HepG2 (cell line): ENCODE results near the gene RWDD2A. TPM values are rescaled to one million over a fixed set of nuclear protein-coding genes. Genes with fewer than 3 reads are reported as not detected.

Experiments
- CC2D1A ChIP-seq: sonication (generic); formaldehyde crosslinking; IDR thresholded peaks from 2 replicates; pipeline ENCODE4 v1.8.1; 2023; ENCODE audit warnings: mild to moderate bottlenecking, missing genetic modification reagents
- HOXA5 ChIP-seq: sonication (generic); formaldehyde crosslinking; IDR thresholded peaks from 2 replicates; pipeline ENCODE4 v1.4.0; 2020; ENCODE audit warnings: missing genetic modification reagents
- JDP2 ChIP-seq: sonication (generic); formaldehyde crosslinking; IDR thresholded peaks from 2 replicates; pipeline ENCODE4 v1.8.1; 2022; ENCODE audit warnings: missing genetic modification reagents, borderline replicate concordance
- MED13 ChIP-seq: sonication (generic); formaldehyde crosslinking; IDR thresholded peaks from 2 replicates; pipeline ENCODE4 v1.5.0; 2020; ENCODE audit warnings: missing genetic modification reagents
- PLRG1 ChIP-seq: fragments of 450-650 bp; conservative IDR thresholded peaks from 2 replicates; pipeline ENCODE4 v1.6.1; 2016
- RFX1 ChIP-seq: fragments of 450-650 bp; IDR thresholded peaks from 2 replicates; pipeline ENCODE4 v1.6.1; 2017
- RFX5 ChIP-seq: IDR thresholded peaks from 2 replicates; pipeline ENCODE4 v1.6.1; 2011; ENCODE audit warnings: low read depth, low read length, improper control_type of control experiment
- TAF15 ChIP-seq: fragments of 200-400 bp; formaldehyde crosslinking; IDR thresholded peaks from one replicate; pipeline ENCODE4 v1.6.1; 2018; ENCODE audit warnings: mild to moderate bottlenecking, low read depth, low read length; ENCODE audit not compliant: poor library complexity, severe bottlenecking
- ZFAT ChIP-seq: sonication (generic); formaldehyde crosslinking; conservative IDR thresholded peaks from 2 replicates; pipeline ENCODE4 v1.8.1; 2023; ENCODE audit warnings: missing genetic modification reagents, inconsistent platforms
- ZNF564 ChIP-seq: sonication (generic); formaldehyde crosslinking; IDR thresholded peaks from 2 replicates; pipeline ENCODE4 v1.8.1; 2023; ENCODE audit warnings: mild to moderate bottlenecking, missing genetic modification reagents
- ZNF605 ChIP-seq: sonication (generic); formaldehyde crosslinking; IDR thresholded peaks from 2 replicates; pipeline ENCODE4 v1.8.0; 2022; ENCODE audit warnings: mild to moderate bottlenecking, missing genetic modification reagents
- ZNF773 ChIP-seq: sonication (generic); formaldehyde crosslinking; IDR thresholded peaks from 2 replicates; pipeline ENCODE4 v1.4.0; 2020; ENCODE audit warnings: missing genetic modification reagents, borderline replicate concordance
- ZNF776 ChIP-seq: sonication (generic); formaldehyde crosslinking; IDR thresholded peaks from 2 replicates; pipeline ENCODE4 v1.4.0; 2020; ENCODE audit warnings: mild to moderate bottlenecking, missing genetic modification reagents
- ZNF781 ChIP-seq: sonication (generic); formaldehyde crosslinking; IDR thresholded peaks from 2 replicates; pipeline ENCODE4 v1.5.1; 2020; ENCODE audit warnings: borderline replicate concordance, mild to moderate bottlenecking, missing genetic modification reagents; ENCODE audit errors: not compliant biosample characterization
- polyA plus RNA-seq, 8 experiments: library from polyadenylated mRNA; depleted of rRNA in 3 of 8; stranded (reverse) in 7 of 8; unstranded in 1 of 8; fragments of >200 nt; fragmentation: Illumina TruSeq in 4 of 8; extraction: Trizol in 4 of 8; gene quantifications; 2 replicates each; pipeline versions ENCODE4 v1.2.1 to v1.2.3, GENCODE V29; 2011 to 2016; ENCODE audit warnings: low read depth in 4 of 8, missing spikeins in 1 of 8, mixed read lengths in 1 of 8; ENCODE audit not compliant: insufficient read depth in 1 of 8
- total RNA-seq, 5 experiments: library from RNA; depleted of rRNA; stranded (reverse); fragments of >200 nt; fragmentation: Illumina TruSeq; extraction: Trizol; gene quantifications; 2 replicates each; pipeline ENCODE4 v1.2.3, GENCODE V29; 2016; ENCODE audit warnings: low read depth in 1 of 5
- TF ChIP-seq, protein P1 (sequence below): IDR thresholded peaks from 2 replicates; pipeline ENCODE4 v1.6.1; 2016; ENCODE audit warnings: missing biosample characterization, missing genetic modification reagents, low read depth
- TF ChIP-seq, protein P2 (sequence below): sonication (generic); formaldehyde crosslinking; IDR thresholded peaks from 2 replicates; pipeline ENCODE4 v1.5.1; 2020; ENCODE audit warnings: missing genetic modification reagents, mild to moderate bottlenecking, borderline replicate concordance
- TF ChIP-seq, protein P3 (sequence below): sonication (generic); formaldehyde crosslinking; IDR thresholded peaks from 2 replicates; pipeline ENCODE4 v1.4.0; 2020; ENCODE audit warnings: mild to moderate bottlenecking, missing genetic modification reagents
- TF ChIP-seq, protein P4 (sequence below): sonication (generic); formaldehyde crosslinking; IDR thresholded peaks from 2 replicates; pipeline ENCODE4 v1.5.0; 2020; ENCODE audit warnings: missing genetic modification reagents
- TF ChIP-seq, protein P5 (sequence below): sonication (generic); formaldehyde crosslinking; IDR thresholded peaks from 2 replicates; pipeline ENCODE4 v1.5.0; 2020; ENCODE audit warnings: mild to moderate bottlenecking, missing genetic modification reagents

RWDD2A gene
- total and polyA plus RNA-seq, 2 of the 13 experiments (the other 11 are each of a cell fraction or from before 2014, with no cell fraction given) = 5.3 to 8.1 TPM

DNA sequence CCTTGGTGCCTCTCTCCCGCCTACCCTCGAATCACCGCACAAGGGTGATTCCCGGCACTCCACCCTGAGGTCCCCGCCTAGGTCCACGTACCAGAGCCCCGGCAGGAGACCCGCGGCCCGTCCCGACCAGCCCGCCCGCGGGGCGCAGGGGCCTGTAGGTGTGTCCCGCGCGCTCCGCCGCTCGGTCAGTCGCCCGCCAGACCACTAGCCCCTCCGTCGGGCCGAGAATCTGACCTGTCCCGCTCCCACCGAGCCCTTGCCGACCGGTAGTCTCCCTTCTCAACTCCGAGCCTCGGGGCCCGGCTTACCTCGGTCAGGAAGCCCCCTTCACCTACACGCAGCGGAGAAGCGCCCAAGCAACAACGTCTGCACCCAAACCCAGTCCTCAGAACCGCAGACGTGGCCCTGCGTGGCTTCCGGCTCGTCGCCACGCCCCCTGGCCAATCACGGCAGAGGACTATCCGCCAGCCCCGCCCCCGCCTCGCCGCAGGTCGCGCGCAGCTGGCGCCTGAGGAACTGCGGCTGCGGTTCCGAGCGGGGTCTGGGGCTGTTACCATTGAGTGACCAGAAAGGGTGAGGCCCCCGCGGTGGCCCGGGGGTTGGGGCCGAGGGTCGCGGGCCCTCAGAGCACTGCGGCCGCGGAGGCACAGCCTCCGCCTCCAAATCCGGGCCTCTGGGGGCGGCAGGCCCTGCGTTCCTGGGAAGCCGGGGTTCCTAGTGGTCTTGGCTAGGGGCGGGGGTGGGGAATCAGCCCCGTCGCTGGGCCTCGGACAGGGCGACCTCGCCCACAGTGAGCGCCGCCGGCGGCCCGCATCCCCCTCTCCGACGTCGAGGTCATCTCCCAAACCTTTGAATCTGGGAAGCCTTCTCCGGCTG is at the start of gene RWDD2A, which contains the start of gene PGM3 (continued):
- TF ChIP-seq, protein P1, sequence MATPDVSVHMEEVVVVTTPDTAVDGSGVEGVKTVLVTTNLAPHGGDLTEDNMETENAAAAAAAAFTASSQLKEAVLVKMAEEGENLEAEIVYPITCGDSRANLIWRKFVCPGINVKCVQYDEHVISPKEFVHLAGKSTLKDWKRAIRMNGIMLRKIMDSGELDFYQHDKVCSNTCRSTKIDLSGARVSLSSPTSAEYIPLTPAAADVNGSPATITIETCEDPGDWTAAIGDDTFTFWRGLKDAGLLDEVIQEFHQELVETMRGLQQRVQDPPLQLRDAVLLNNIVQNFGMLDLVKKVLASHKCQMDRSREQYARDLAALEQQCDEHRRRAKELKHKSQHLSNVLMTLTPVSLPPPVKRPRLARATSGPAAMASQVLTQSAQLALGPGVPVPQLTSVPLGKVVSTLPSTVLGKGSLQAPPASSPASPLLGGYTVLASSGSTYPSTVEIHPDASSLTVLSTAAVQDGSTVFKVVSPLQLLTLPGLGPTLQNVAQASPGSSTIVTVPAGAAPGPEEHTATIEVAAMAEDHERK = peak; percentile 44
- TF ChIP-seq ZNF781 (CRISPR knock-in tag) (no peak), JDP2 (no peak), RFX1 (no peak), ZFAT (CRISPR knock-in tag) (no peak), HOXA5 (peak; percentile 83), PLRG1 (no peak), ZNF776 (CRISPR knock-in tag) (peak; percentile 45; the same call in 1 of the 2 replicates), ZNF605 (CRISPR knock-in tag) (0 out of 2 replicates have a peak, but pooled peaks have one; percentile 53), TAF15 (no peak), ZNF773 (CRISPR knock-in tag) (no peak), RFX5 (no peak), CC2D1A (no peak), ZNF564 (CRISPR knock-in tag) (no peak), MED13 (CRISPR knock-in tag) (0 out of 2 replicates have a peak, but pooled peaks have one; percentile 32)
- TF ChIP-seq, protein P2, sequence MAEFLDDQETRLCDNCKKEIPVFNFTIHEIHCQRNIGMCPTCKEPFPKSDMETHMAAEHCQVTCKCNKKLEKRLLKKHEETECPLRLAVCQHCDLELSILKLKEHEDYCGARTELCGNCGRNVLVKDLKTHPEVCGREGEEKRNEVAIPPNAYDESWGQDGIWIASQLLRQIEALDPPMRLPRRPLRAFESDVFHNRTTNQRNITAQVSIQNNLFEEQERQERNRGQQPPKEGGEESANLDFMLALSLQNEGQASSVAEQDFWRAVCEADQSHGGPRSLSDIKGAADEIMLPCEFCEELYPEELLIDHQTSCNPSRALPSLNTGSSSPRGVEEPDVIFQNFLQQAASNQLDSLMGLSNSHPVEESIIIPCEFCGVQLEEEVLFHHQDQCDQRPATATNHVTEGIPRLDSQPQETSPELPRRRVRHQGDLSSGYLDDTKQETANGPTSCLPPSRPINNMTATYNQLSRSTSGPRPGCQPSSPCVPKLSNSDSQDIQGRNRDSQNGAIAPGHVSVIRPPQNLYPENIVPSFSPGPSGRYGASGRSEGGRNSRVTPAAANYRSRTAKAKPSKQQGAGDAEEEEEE (CRISPR knock-in tag) = no peak
- TF ChIP-seq, protein P3, sequence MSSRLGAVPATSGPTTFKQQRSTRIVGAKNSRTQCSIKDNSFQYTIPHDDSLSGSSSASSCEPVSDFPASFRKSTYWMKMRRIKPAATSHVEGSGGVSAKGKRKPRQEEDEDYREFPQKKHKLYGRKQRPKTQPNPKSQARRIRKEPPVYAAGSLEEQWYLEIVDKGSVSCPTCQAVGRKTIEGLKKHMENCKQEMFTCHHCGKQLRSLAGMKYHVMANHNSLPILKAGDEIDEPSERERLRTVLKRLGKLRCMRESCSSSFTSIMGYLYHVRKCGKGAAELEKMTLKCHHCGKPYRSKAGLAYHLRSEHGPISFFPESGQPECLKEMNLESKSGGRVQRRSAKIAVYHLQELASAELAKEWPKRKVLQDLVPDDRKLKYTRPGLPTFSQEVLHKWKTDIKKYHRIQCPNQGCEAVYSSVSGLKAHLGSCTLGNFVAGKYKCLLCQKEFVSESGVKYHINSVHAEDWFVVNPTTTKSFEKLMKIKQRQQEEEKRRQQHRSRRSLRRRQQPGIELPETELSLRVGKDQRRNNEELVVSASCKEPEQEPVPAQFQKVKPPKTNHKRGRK (CRISPR knock-in tag) = no peak
- TF ChIP-seq, protein P4, sequence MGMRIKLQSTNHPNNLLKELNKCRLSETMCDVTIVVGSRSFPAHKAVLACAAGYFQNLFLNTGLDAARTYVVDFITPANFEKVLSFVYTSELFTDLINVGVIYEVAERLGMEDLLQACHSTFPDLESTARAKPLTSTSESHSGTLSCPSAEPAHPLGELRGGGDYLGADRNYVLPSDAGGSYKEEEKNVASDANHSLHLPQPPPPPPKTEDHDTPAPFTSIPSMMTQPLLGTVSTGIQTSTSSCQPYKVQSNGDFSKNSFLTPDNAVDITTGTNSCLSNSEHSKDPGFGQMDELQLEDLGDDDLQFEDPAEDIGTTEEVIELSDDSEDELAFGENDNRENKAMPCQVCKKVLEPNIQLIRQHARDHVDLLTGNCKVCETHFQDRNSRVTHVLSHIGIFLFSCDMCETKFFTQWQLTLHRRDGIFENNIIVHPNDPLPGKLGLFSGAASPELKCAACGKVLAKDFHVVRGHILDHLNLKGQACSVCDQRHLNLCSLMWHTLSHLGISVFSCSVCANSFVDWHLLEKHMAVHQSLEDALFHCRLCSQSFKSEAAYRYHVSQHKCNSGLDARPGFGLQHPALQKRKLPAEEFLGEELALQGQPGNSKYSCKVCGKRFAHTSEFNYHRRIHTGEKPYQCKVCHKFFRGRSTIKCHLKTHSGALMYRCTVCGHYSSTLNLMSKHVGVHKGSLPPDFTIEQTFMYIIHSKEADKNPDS (CRISPR knock-in tag) = no peak
- TF ChIP-seq, protein P5, sequence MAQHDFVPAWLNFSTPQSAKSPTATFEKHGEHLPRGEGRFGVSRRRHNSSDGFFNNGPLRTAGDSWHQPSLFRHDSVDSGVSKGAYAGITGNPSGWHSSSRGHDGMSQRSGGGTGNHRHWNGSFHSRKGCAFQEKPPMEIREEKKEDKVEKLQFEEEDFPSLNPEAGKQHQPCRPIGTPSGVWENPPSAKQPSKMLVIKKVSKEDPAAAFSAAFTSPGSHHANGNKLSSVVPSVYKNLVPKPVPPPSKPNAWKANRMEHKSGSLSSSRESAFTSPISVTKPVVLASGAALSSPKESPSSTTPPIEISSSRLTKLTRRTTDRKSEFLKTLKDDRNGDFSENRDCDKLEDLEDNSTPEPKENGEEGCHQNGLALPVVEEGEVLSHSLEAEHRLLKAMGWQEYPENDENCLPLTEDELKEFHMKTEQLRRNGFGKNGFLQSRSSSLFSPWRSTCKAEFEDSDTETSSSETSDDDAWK (CRISPR knock-in tag) = no peak
